SH-SY5Y (cell line): ENCODE results near the gene FER.

ENCODE experiments used
- GATA2 ChIP-seq: IDR thresholded peaks from 2 replicates; pipeline ENCODE4 v1.6.1; 2011; ENCODE audit warnings: mild to moderate bottlenecking, low read depth, low read length
- GATA3 ChIP-seq: IDR thresholded peaks from 2 replicates; pipeline ENCODE4 v1.6.1; 2011; ENCODE audit warnings: low read depth, mild to moderate bottlenecking, low read length, moderate library complexity

DNA sequence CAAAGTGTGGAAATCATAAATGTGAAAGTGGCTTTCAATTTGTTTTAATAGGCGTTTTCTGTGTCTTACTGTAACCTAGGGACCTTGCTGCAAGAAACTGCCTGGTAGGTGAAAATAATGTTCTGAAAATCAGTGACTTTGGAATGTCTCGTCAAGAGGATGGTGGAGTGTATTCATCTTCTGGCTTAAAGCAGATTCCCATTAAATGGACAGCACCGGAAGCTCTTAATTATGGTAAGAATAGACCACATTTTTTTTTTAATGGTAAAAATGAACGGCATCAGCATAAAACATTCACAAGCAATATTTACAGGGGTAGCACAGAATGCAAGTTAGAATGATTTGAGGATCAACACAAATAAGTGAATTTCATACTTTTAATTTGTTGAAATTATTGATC lies 433.0 kb downstream of the FER start:
- TF ChIP-seq GATA2 (no peak), GATA3 (no peak)
